H7 (cell line): ENCODE data around the gene LINC00305. TPM values are rescaled to one million over a fixed set of nuclear protein-coding genes. Genes with fewer than 3 reads are reported as not detected.

Experiments
- DNase-seq: peaks from one replicate; pipeline ENCODE4 v3.0.0; 2012
- H3K27me3 ChIP-seq: 2 replicates; pipeline ENCODE4 v1.6.0; 2011; ENCODE audit warnings: mild to moderate bottlenecking, low read length; ENCODE audit not compliant: control insufficient read depth, insufficient read depth
- H3K36me3 ChIP-seq: replicated peaks from 2 replicates; pipeline ENCODE4 v1.5.1; 2011; ENCODE audit warnings: low read length; ENCODE audit not compliant: control insufficient read depth, insufficient read depth
- H3K4me3 ChIP-seq: 2 replicates; pipeline ENCODE4 v1.5.1; 2011; ENCODE audit warnings: low read depth, mild to moderate bottlenecking, control low read depth, low read length, moderate library complexity; ENCODE audit not compliant: insufficient read depth
- total RNA-seq: library from RNA; depleted of rRNA; stranded (reverse); fragments of >200 nt; shearing (Covaris generic); gene quantifications from 2 replicates; pipeline ENCODE4 v1.2.3, GENCODE V29; 2014; rRNA removed

Gene LINC00305
- total RNA-seq: not detected in 2 replicates

DNA sequence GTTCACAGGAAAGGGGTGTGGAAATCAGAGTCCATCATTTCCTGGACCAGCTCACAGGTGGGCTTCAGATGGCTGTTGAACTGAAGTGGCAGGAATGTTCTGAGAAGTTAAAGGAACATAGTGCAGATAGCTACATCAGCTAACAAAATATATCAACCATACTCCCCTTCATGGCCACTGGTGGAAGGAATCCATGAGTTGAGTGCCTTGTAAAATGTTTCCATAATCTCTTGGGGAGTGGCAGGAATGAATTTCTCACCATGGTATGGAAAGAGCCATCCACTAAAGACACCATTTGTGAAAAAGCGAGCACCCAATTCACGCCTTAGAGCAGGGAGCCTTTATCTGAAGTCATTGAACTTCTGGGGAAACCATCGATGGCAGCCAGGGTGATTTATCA lies at the start of gene LINC00305:
TSS of gene LINC00305 (minus strand) at position 101 of the 400 bp plus-strand sequence.
- Histone ChIP-seq H3K27me3 (no peaks in the 10 kb centered on the region), H3K36me3 (no peaks in the 10 kb centered on the region), H3K4me3 (no peak within 1 kb of the TSS)
- no peak for DNase-seq

- no peaks in the 10 kb centered on the region for H3K36me3 ChIP-seq
- no peak overlapping the region for H3K4me3 ChIP-seq
- no peaks in the 10 kb centered on the region for H3K27me3 ChIP-seq
- no peak for DNase-seq
Observed at GRCh38 chr18:64191069-64191468, 42.2 kb upstream of the LINC00305 start.

DNA sequence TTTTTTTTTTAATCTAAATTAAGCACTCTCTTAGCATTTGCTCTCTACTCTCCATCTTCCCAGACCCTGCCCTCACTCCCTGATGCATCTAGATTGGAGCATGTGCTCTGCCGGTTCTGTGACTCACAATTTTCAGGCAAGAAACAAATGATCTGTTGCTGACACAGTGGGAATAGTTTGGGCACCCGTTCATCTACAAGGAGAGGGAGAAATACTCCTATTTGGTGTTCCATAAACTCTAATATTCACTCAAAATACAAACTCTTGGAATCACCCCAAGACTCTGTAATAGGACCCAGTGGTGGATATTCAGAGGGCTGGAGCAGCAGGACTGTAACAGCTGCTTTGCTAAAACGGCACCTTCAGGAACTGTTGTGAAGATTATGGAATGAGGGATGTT lies 37.1 kb upstream of the LINC00305 start:
- DNase-seq: no peak
- no peaks in the 10 kb centered on the region for H3K27me3 ChIP-seq
- no peaks in the 10 kb centered on the region for H3K36me3 ChIP-seq
- H3K4me3 ChIP-seq: no peak overlapping the region

GRCh38 chr18:64183665-64184064 lies 34.8 kb upstream of the LINC00305 start:
- Histone ChIP-seq H3K27me3 (no peaks in the 10 kb centered on the region), H3K4me3 (no peak overlapping the region), H3K36me3 (no peaks in the 10 kb centered on the region)
- no peak for DNase-seq

DNA sequence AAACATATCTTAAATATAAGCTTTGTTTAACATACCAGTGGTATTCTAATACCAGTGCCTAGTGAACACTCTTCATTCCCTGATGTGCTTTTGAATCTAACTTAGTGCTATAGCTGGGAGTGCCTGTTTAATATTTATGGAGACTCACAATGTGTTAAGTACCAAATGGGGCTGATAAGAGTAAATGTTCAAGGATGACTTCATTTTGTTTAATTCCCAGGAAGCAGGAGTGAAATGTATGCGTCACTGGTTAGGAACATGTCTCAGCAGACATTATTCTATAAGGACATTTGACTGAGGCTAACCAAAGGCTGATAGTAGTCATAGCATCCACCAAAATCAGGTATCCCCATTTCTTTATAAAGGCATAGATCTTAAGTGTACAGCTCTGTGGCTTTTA lies 31.7 kb upstream of the LINC00305 start:
- Histone ChIP-seq H3K36me3 (no peaks in the 10 kb centered on the region), H3K4me3 (no peak overlapping the region), H3K27me3 (no peaks in the 10 kb centered on the region)
- DNase-seq: no peak

- no peak for DNase-seq
- no peak overlapping the region for H3K4me3 ChIP-seq
- no peaks in the 10 kb centered on the region for H3K36me3 ChIP-seq
- H3K27me3 ChIP-seq: no peaks in the 10 kb centered on the region
Observed at GRCh38 chr18:64180171-64180570, 31.3 kb upstream of the LINC00305 start.

- DNase-seq: no peak
Observed at GRCh38 chr18:64179556-64180080, 30.7 kb upstream of the LINC00305 start.

GRCh38 chr18:64178860-64179259 lies 30.0 kb upstream of the LINC00305 start:
- Histone ChIP-seq H3K27me3 (no peaks in the 10 kb centered on the region), H3K36me3 (no peaks in the 10 kb centered on the region), H3K4me3 (no peak overlapping the region)
- DNase-seq: no peak

More at GRCh38 chr18:64179556-64180080, 30.7 kb upstream of the LINC00305 start:
- Histone ChIP-seq H3K4me3 (no peak overlapping the region), H3K36me3 (no peaks in the 10 kb centered on the region), H3K27me3 (no peaks in the 10 kb centered on the region)

DNA sequence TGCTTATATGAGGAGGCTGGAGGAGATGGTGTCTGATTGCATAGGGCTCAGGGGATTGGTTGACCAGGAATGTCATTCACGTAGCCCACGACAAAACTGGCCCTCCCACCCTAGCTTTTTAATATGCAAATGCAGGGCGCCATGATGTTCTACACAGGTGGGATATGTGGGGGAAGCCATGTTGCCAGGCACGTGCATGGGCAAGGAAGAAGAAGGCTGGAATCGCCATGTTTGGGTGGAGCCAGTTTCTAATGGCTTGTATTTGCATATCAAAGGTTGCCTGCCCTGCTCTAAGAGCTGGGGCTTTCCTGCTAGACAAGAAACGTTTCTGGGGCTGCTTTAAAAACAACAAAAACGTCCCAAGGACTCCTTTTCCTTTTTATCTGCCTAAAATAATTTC lies 26.5 kb upstream of the LINC00305 start:
- H3K27me3 ChIP-seq: no peaks in the 10 kb centered on the region
- no peaks in the 10 kb centered on the region for H3K36me3 ChIP-seq
- no peak overlapping the region for H3K4me3 ChIP-seq
- DNase-seq: no peak

DNA sequence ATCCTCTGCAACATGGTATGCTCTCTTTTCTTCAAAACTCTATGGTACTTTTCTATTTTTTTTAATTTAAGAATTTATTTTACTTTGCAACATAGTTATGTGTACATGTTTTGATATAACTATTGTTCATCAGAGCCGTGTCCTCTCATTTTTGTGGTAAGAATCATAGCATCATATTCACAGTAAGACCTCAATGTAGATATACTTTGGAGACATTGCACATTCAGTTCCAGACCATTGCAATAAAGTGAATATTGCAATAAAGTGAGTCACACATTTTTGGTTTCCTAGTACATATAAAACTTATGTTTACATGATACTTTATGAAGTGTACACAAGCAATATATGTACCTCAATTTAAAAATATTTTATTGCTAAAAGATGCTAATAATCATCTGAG lies 22.7 kb upstream of the LINC00305 start:
- DNase-seq: no peak
- H3K36me3 ChIP-seq: no peaks in the 10 kb centered on the region
- H3K27me3 ChIP-seq: no peaks in the 10 kb centered on the region
- H3K4me3 ChIP-seq: no peak overlapping the region

DNA sequence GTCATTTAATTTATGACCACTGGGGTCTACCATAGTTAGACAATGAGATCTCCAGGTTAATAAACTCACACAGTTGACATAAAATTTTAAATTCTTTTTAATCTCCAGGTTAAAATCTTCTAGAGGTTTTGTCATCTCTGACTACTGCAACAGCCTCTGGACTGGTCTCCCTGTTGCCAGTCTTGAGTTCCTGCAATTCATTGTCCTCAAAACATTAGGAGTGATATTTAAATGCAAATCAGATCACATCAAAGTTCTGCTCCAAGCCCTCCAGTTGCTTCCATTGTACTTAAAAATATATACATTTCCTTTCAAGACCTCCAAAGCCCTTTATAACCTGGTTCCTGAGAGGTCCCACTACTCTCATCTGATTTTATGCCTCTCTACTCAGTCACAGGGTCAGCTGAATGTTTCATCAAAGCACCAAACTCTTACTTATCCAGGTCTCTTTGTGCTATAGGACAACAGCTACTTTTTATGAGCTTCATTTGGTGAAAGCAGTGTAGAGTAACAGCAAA lies 18.6 kb upstream of the LINC00305 start:
- no peak for DNase-seq
- H3K36me3 ChIP-seq: no peaks in the 10 kb centered on the region
- H3K4me3 ChIP-seq: no peak overlapping the region
- no peaks in the 10 kb centered on the region for H3K27me3 ChIP-seq

- Histone ChIP-seq H3K36me3 (no peaks in the 10 kb centered on the region), H3K27me3 (no peaks in the 10 kb centered on the region), H3K4me3 (no peak overlapping the region)
- DNase-seq: no peak
Observed at GRCh38 chr18:64165906-64166305, 17.0 kb upstream of the LINC00305 start.

DNA sequence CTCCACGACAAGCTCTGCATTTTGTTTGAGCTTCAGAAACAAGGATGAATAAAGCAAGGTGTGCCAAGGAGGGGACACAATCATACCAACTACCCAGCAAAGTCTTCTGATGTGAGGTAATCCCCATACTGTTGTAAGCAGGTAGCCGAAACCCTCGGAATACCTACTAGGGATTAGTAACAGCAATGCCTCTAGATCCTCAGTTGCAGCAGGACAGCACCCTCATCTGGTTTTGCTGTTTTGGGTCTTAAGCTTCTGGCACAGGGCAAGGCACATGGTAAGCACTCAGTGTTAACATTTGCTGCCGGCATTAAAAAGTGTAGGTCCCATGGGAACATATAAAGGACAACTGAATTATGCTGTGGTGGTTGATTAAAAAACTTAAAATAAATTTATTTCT lies 16.0 kb upstream of the LINC00305 start:
- H3K36me3 ChIP-seq: no peaks in the 10 kb centered on the region
- no peak overlapping the region for H3K4me3 ChIP-seq
- H3K27me3 ChIP-seq: no peaks in the 10 kb centered on the region
- DNase-seq: no peak

DNA sequence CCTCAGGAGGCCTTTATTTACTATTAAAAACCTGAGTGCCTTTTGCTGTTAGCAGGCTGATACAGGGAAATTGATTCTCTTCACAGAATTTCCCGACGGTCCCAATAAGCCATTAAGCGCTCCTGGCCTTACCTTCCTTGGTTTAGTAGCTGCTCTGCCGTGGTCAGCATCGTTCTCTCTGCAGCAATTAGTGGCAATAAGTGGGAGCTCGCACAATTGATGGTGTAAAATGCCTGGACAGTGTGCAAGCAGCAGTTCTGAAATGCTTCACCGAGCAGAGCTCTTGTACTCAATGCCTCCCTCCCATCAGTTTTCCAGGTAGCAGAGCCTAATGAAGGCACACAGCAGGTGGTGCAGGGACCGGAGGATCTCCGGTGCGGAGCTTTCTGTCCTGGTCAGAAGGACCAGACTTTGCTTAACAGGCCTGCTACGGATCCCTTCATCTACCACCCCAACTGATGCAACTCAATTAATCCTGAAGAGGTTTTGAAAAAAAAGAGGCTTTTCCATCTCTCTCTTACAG lies 1.1 kb upstream of the LINC00305 start:
- no peaks in the 10 kb centered on the region for H3K36me3 ChIP-seq
- H3K4me3 ChIP-seq: no peak overlapping the region
- no peaks in the 10 kb centered on the region for H3K27me3 ChIP-seq
- DNase-seq: no peak

- H3K27me3 ChIP-seq: no peaks in the 10 kb centered on the region
- H3K36me3 ChIP-seq: no peaks in the 10 kb centered on the region
- no peak overlapping the region for H3K4me3 ChIP-seq
- no peak for DNase-seq
Observed at GRCh38 chr18:64142904-64143303, 6.0 kb downstream of the LINC00305 start.

GRCh38 chr18:64137914-64138313 lies 11.0 kb downstream of the LINC00305 start:
- no peaks in the 10 kb centered on the region for H3K36me3 ChIP-seq
- no peaks in the 10 kb centered on the region for H3K27me3 ChIP-seq
- no peak overlapping the region for H3K4me3 ChIP-seq
- no peak for DNase-seq
